Muscle of back (tissue), 11 donors: ENCODE measurements around the gene ASCC1. TPM values are rescaled to one million over a fixed set of nuclear protein-coding genes. Genes with fewer than 3 reads are reported as not detected.
"Not testable (repeated sequence)": the region's sequence is repeated elsewhere in the genome, so short reads cannot be mapped to it uniquely, and the experiment has no call there.

ENCODE experiments used
- DNase-seq, 3 donors: peaks; one replicate each; pipeline versions ENCODE4 v3.0.0 to v3.0.0-alpha.2; 2013
- polyA plus RNA-seq, 10 donors: library from polyadenylated mRNA; unstranded; fragments of 120-200 nt; gene quantifications; one replicate each; pipeline ENCODE4 v1.2.1, GENCODE V29; 2013; ENCODE audit not compliant: insufficient read length in 10 of 10

ASCC1 gene
- polyA plus RNA-seq, 10 donors, result 19.7 to 28.2 (median 25.7) TPM

DNA sequence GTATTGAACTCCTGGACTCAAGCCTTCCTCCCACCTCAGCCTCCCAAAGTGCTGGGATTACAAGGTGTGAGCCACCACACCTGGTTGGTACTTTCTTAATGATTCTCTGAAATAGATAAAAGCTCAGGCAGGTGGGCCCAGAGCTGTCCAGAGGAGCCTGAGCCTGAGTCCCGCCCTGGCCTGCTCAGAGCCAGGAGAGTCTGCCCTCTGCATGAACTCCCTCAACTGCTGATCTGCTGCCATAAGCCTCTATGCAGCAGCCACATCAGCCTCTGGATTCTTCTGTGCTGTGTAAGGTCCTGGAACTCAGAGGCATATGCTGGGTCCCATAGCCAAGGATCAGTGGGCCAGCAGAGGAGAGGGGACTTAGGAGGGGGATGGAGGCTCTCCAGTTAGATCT lies 34.6 kb upstream of the ASCC1 start:
- peak; percentile 79 to 95 (median 89) for DNase-seq

DNA sequence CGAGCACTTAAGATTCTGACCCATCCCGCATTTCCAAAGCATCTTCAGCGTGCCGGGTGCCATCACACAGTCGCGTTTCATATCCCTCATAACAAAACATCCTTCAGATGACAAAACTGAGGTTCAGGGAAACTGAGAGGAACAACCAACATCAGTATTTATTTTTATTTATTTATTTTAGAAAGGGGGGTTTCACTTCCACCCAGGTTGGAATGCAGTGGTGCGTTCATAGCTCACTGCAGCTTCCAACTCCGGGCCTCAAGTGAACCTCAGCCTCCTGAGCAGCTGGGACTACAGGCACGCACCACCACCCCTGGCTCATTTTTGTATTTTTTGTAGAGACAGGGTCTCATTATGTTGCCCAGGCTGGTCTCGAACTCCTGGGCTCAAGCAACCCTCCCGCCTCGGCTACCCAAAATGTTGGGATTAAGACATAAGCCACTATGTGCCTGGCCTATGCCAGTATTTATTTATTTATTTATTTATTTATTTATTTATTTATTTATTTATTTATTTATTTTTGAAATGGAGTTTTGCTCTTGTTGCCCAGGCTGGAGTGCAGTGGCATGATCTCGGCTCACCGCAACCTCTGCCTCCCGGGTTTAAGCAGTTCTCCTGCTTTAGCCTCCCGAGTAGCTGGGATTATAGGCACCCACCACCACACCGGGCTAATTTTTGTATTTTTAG lies 33.2 kb upstream of the ASCC1 start:
- not testable (repeated sequence) for DNase-seq

DNA sequence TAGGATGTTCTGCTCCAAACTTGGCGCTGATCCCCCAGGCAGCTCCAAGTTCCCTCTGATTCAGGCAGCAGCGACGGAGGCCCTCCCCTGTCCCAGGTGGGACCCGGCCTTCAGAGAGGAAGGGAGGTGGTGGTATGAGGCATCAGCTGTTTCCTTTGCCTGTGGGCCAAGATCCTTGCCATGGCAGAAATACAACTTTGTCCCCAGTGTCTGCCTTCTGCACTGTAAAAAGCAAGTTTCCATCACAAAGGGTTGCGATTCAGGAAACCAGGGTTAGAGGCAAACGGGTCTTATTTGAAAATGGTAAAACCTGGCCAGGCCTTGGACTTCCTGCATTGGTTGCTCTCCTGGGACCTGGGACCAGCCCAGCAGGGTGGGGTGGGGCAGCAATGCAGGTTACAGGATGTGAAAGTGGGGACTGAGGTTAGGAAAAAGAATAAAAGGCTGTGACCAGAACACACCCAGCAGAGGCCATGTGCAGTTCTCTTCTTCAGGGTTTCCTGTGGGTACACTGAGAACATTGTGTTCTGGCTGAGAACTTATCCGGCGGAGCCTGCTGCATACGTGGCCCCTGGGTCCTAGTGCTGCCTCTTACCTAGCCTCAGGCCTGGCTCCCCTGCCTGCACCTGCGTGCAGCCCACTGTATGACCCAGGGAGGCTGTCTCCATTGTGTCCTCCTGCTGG lies 32.5 kb upstream of the ASCC1 start:
- peak; percentile 77 to 95 (median 89) for DNase-seq

DNA sequence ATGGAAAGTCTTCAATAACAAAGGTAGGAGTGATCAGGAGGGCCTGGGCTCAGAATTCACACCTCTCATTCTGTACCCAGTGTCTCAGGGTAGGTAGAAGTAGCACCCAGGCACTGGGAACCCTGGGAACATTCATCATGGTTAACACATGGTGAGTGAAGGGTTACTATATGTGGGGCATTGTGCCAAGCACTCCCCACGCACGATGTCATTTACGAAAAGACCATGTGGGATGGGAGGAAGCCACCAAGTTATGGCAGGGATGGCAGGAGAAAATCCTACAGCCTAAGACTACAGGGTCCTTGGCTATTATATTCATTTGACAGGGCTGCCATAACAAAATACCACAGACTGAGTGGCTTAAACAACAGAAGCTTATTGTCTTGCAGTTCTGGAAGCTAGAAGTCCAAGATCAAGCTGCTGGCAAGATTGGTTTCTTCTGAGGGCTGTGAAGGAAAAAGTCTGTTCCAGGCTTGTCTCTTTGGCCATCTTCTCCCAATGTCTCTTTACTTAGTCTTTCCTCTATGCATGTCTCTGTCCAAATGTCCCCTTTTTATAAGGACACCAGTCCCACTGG lies 30.0 kb upstream of the ASCC1 start:
- DNase-seq, result peak in 1 of 3 donors; percentile 17

DNA sequence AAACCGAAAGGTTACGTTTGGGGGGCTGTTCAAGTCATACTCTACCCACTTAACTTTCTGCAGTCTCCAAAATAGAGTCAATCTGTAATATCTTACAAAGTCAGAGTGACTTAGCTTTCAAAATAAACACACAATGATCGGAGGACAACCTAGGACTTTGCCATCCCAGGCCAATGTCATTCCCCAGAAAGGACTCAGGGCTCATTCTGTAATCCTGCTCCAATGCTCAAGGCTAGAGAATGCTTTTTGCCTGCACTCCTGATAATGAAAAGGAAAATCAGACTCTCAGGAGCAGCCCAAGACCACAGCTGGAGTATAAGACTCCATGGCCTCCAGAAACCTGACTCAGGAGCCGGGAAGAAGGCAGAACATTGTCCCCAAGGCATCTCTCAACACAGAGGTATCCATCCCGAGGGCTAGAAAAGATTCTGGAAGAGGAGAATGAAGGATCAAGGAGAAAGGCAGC lies 28.5 kb upstream of the ASCC1 start:
- DNase-seq, result no peak

DNA sequence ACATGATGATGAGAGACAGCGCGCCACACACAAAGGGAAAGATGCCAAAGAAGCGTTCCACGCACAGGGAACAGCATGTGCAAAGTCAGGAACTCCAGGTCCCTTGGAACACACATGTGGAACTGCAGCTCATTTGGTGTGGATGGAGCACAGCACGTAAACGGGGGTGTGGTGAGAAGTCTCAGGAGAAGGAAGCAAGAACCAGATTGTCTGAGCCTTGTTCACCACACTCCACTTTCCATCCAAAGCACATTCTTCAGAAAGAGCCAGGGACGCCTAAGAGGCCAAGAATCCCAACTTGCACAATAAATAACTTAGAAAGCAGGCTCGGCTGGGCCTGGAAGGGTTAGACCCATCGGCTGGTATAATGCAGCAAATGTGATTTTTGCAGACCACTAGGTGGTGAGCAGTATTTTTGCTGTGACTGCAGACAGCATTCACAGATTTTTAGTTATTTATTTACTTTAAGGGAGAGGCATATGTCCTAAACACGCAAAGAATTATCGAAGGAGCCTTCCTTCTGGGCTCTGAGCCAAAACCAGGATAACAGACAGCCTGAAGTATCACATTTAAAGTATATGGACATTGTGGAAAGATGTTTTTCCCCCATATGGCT lies 27.9 kb upstream of the ASCC1 start:
- peak; percentile 76 to 90 (median 85) for DNase-seq

DNA sequence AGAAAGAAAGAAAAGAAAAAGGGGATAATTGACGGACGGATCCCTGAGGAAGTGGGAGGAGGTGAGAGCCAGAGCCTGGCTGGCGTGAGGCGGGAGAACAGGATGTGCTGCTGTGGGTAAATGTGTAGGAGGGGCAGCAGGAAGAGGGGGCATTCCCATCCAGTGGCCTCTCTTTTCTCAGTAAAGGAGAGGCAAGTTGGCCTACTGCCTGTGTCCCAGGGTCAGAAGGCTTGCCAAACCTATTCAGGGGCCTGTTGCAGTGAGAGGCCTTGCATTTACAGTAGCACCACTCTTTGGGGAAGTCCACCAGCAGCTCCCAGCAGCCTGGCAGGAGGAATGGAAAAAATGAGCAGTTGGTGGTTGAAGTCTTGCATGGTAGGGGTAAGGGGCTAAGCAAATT lies 26.6 kb upstream of the ASCC1 start:
- DNase-seq, result peak in 2 of 3 donors; percentile 57 to 77

DNA sequence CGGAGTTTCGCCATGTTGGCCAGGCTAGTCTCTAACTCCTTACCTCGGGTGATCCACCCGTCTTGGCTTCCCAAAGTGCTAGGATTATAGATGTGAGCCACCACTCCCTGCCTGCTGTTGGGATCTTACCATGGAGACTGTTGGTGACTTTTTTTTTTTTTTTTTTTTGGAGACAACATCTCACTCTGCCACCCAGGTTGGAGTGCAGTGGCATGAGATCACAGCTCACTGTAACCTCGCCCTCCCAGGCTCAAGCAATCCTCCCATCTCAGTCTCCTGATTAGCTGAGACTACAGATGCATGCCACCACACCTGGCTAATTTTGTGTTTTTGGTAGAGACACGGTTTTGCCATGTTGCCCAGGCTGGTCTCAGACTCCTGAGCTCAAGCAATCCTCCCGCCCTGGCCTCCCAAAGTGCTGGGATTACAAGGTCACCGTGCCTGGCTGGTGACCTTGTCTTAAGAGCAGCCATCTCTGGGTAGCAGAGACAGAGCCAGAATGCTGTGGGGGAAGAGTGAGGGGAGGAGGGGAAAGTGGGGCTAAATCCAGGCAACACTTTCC lies 25.7 kb upstream of the ASCC1 start:
- no peak for DNase-seq

DNA sequence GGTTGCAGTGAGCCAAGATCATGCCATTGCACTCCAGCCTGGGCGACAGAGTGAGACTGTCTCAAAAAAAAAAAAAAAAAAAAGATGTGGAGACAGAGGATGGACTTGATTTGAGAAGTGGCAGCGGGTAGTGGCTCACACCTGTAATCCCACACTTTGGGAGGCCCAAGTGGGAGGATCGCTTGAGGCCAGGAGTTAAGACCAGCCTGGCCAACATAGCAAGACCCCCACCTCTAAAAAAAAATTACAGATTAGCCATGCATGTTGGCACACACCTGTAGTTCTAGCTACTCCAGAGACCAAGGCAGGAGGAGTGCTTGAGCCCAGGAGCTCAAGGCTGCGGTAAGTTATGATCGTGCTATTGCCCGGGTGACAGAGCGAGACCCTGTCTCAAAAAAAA lies 24.3 kb upstream of the ASCC1 start:
- DNase-seq, result no peak

DNA sequence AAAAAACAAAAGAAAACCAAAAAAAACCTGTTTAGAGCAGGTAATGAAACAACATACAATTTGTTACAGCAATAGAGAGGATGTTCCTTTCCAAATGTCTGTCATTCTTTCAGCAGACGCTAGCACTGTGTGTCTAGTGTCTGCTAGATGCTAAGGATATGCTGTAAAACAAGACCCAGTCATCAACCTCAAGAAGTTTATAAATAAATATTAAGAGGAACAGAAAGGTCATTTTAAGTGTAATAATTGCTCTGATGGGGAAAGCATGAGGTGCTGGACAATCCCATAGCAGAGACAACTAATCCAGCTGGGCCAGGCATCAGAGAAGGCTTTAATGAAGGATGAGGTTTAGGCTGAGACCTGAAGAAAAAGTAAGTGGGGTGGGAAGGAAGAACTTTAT lies 23.3 kb upstream of the ASCC1 start:
- no peak for DNase-seq

DNA sequence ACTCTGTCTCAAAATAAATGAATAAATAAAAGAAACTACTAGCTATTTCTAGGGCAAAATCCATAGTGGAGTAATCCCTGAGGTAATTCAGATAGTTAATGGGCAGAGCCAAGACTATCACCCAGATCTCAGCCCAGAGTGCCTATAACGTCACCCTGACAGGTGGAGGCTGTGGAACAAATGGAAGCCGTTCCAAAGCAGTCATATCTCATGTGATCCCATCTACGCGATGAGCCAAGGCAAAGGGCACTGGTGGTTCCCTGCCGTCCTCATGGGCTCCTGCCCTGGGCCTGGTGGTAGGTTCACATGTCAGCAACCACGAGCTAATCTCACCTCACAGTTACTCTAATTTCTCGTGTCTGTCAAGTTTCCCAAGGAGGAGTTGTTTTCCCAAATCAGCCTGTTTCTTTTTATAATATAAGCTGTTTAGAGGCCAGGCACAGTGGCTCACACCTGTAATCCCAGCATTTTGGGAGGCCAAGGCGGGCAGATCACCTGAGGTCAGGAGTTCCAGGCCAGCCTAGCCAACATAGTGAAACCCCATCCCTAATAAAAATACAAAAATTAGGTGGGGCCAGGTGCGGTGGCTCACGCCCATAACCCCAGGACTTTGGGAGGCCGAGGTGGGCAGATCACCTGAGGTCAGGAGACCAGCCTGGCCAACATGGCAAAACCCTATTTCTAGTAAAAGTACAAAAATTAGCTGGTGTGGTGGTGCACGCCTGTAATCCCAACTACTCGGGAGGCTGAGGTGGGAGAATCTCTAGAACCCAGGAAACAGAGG lies 22.5 kb upstream of the ASCC1 start:
- DNase-seq, result peak in 1 of 3 donors; percentile 30

DNA sequence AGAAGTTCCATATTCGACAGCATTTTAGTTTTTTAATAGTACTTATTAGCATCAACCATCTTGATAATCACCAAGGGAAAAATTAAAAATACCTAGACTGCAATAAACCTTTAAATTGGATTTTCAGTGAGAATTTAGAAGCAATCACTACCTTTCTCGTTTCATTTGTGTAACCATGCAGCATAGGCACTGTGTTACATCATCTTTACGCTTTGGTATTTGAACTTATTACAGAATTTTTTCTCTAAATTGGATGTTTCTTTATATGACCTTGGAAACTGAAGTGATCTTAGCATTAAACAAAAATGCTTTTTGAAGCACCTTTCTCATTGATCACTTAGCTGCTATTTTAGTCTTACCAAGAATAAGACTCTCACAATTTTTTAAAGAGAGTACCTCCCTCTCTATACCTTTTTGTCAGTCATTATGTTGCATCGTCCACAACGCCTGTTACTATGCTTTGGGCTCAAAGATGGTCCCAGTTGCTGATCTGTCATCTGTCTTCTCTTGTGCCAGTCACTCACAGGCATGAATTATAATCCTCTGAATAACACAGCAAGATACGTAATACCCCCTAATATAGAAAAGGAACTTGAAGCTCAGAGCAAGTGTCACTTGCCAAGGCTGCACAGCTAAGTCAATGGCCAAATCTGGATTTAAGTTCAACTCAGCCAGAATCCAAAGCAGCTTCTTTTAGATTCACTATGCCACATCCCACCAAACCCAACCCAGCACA lies 19.6 kb upstream of the ASCC1 start:
- no peak for DNase-seq

DNA sequence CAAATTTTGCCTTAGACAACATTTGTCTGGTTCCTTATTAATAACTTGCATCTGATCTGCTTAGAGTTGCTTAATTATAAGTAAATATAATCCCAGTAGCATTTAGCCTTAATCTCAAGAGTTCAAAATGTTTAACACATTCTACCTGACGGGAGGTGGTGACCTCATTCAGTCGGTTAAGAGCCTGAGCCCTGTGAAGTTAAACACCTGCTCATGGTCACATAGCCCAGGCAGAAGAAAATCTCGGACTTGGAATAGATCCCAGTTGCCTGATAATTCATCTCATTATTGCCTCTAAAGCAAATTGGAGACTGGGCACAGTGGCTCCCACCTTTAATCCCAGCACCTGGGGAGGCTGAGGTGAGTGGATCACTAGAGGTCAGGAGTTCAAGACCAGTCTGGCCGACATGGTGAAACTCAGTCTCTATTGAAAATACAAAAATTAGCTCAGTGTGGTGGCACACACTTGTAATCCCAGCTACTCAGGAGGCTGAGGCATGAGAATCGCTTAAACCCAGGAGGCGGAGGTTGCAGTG lies 18.6 kb upstream of the ASCC1 start:
- no peak for DNase-seq

DNA sequence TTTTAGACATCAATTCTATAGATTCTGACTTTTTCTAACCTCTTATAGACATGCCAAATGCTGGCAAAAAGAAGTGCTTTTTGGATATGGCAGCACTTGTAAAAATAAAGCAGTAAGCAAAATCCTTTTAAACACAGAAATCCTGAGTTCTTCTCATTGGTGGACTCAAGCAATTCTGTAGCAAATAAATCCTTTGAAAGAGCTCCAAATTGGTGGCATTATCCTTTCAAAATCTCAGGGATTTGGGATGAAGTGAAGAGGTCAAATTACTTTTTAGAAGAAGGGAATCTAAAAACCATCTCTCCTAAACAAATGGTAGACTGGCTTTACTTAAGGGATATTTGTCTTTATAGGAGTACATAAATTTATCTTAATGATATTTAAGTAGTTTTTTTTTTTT lies 17.5 kb upstream of the ASCC1 start:
- DNase-seq, result no peak

DNA sequence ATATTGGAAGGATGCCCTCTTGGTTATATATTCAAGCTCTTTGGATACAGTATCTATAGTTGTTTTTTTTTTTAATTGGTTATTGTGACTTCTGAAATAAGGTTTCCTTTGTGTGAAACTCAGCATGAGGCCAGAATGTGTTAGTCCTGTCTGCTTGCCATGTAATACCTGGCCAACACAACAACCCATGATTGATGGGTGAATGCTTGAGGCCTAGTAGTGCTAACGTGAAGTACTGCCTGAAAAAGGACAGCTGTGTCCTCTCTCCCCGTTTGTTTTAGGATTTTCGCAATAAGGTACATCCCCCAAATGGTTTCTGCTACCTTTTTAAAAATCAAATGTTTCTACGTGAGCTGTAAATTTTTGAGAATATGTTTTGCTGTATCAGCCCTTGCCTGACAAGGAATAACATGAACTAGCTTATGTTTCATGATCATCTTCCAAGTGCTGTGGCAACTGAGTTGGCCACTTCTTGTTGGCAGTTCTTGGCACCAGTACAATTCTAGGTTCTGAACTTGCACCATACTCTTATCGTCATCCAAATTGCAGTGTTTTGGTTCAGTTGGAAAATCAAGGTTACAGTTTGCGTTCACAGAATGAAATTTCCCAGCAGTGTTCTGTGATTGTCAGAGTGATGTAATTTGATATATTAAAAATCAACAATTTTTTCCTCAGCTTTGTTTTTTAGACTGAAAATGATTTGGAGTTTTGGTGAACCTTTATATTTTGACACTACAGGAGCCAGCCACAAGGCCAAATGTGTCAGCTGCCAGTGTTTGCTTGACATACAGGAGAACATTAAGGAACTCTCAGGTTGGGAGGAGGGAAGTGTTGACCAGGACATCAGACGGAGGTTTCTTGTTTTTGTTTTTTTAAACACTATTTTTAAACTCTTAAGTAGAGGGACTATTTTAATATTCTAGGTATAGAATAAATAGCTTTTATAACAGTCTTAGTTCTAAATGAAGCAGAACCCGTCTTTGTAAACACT lies 13.5 kb upstream of the ASCC1 start:
- no peak for DNase-seq

DNA sequence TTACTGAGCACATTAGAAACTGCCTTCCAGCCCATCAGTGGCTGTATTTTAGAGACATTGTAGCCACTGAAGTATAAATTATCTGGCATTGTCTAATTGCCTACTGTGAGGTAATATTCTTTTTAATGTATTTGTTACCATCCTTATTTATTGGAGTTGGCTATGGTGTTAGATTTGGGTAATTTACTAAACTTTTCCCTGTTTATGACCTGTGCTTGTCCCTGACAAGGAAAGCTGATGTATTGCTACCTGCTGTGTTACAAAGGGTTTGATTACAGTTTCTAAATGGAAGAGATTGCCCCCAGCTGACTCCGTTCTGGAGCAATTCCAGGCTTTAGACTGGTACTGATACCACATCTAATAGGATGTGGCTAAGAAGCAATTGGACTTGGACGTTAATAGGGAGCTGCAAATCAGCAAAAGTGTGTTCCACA lies 12.3 kb upstream of the ASCC1 start:
- no peak for DNase-seq

DNA sequence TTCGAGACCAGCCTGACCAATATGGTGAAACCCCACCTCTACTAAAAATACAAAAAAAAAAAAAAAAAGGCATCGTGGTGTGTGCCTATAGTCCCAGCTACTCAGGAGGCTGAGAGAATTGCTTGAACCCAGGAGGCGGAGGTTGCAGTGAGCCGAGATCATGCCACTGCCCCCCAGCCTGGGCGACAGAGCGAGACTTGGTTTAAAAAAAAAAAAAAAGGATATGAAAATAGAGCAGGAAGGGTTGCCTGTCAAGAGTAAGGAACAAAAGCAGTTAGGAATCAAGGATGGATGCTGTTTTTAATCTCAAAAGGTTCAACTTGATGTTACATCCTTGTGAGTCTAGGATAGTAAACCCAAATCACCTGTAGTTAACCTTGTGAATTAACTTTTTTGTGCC lies 11.8 kb upstream of the ASCC1 start:
- no peak for DNase-seq

DNA sequence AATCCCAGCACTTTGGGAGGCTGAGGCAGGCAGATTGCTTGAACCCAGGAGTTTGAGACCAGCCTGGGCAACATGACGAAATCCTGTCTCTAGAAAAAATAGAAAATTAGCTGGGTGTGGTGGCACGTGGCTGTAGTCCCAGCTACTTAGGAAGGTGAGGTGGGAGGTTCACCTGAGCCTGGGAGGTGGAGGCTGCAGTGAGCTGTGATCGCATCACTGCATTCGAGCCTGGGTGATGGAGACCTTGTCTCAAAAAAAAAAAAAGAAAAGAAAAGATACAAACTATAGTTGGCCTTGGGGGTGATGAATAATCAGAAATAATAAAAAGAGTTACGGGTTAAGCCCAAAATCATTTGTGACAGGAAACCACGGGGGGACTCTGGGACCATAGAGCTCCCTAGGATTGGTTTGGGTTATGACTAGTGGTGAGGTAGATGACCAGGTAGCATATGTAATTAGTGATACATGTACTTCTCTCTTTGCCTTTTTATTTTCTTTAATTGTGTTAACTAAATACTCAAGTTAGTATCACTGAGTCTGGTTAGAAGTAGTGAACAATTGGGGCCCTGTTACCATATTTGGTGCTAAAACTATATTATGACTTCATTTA lies 10.4 kb upstream of the ASCC1 start:
- DNase-seq, result no peak

DNA sequence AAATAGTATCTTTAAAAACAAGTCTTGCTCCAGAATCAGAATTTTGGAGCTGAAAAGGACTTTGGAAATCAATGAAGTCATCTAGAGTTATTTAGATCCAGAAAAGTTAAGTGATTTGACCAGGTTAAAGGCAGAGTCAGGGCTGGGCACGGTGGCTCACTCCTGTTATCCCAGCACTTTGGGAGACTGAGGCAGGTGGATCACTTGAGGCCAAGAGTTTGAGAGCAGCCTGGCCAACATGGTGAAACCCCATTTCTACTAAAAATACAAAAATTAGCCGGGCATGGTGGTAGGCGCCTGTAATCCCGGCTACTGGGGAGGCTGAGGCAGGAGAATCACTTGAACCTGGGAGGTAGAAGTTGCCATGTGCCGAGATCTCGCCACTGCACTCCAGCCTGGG lies 8.1 kb upstream of the ASCC1 start:
- not testable (repeated sequence) for DNase-seq
